Measurements from ENCODE around the gene FAM181B.

- TF ChIP-seq CTCF (IDR thresholded peaks at IDR 0.05) = no peak
- no peak for TF ChIP-seq POLR2A (IDR thresholded peaks at IDR 0.05)
These were observed 42.2 kb upstream of the FAM181B start for GRCh38 chr11:82775736-82776346.
